ENCODE data around the gene MAJIN. TPM values are rescaled to one million over a fixed set of nuclear protein-coding genes. Genes with fewer than 3 reads are reported as not detected.
A peak's percentile ranks its signal among the peaks of the same experiment; 100 is the strongest.

The MAJIN gene
- total and polyA plus RNA-seq, 9 of the 15 experiments (the other 6 are each of a cell fraction or from before 2014, with no cell fraction given) = 0.17 to 0.83 (median 0.24) TPM; not detected in 2

- Histone ChIP-seq H3K27me3 (ENCODE audit: control insufficient read depth in 2 of 2, insufficient read depth in 2 of 2, low read length in 2 of 2) (no peaks in the 10 kb centered on the region), H3K4me3 (peak overlapping the region; percentile 14; the same call in 1 of the 2 replicates), H2AFZ (ENCODE audit: low read depth, low read length) (no peak overlapping the region), H3K9me1 (ENCODE audit: control insufficient read depth, insufficient read depth, low read length) (no peaks in the 10 kb centered on the region), H3K27ac (ENCODE audit: extremely low read depth, low read depth, low read length) (peak overlapping the region; percentile 64; the same call in 2 of the 3 replicates), H3K9ac (ENCODE audit: insufficient read depth in 1 of 2, low read depth in 2 of 2, low read length in 2 of 2) (peak overlapping the region in 1 of 2 experiments; percentile 85; a peak in 2 of 4 replicates), H4K20me1 (replicated peaks; ENCODE audit: control insufficient read depth, insufficient read depth, low read length) (no peaks in the 10 kb centered on the region), H3K36me3 (ENCODE audit: control insufficient read depth, insufficient read depth, low read length) (no peaks in the 10 kb centered on the region), H3K4me1 (replicated peaks in 1 of 2; ENCODE audit: control insufficient read depth in 2 of 2, insufficient read depth in 2 of 2, low read length in 2 of 2) (peaks cover 7 to 24% of the 10 kb centered on the region in 2 experiments; a peak in 3 of 5 replicates), H3K79me2 (ENCODE audit: control insufficient read depth, insufficient read depth, low read length) (no peaks in the 10 kb centered on the region), H3K9me3 (replicated peaks; ENCODE audit: control insufficient read depth, insufficient read depth, low read depth, low read length) (no peaks in the 10 kb centered on the region), H3K4me2 (ENCODE audit: insufficient read depth, low read length) (peak overlapping the region; percentile 69; the same call in 1 of the 2 replicates)
- in situ Hi-C loops (cut with MboI) = no loop called here
- ChIA-PET POLR2A (interaction anchor here (0.6 to 1.5 kb wide), 5 partner anchors 8 to 511 kb away, joined by 3 to 4 read pairs (median 3); no protein-coding TSS in a partner anchor), CTCF (ENCODE audit: low intra/inter-chr PET ratio) (no interaction called here)
- WGBS (ENCODE audit: insufficient coverage, low coverage, missing lambda C conversion rate) = 88% methylated on average over 12 of the region's 13 CpGs
- no peak for DNase-seq (ENCODE audit: extremely low read depth in 1 of 4, low spot score in 3 of 4)
- BruUV-seq (replicated peaks) = no TSS peak
- ATAC-seq = no peak; the same call in 1 of the 3 replicates
- intact Hi-C loops (cut with micrococcal nuclease) = no loop called here
- TF ChIP-seq PURB (CRISPR knock-in tag; IDR thresholded peaks at IDR 0.05; ENCODE audit: low read depth) (no peak), RBFOX2 (IDR thresholded peaks at IDR 0.05; ENCODE audit: low read depth, low read length) (peak; percentile 53), SRSF3 (IDR thresholded peaks at IDR 0.05; ENCODE audit: insufficient read depth, low read length) (no peak), TRIM28 (IDR thresholded peaks at IDR 0.05) (no peak), RCOR1 (IDR thresholded peaks at IDR 0.05; ENCODE audit: borderline replicate concordance in 1 of 2, low read depth in 2 of 2, low read length in 2 of 2) (no peak), ZNF124 (CRISPR knock-in tag; IDR thresholded peaks at IDR 0.05) (no peak), MAFK (IDR thresholded peaks at IDR 0.05; ENCODE audit: low read length) (no peak), HNRNPUL1 (IDR thresholded peaks at IDR 0.05; ENCODE audit: low read length) (no peak), RFX7 (CRISPR knock-in tag; IDR thresholded peaks at IDR 0.05) (no peak), KLF16 (IDR thresholded peaks at IDR 0.05) (no peak), BACH1 (tag; IDR thresholded peaks at IDR 0.05) (no peak), YY1 (IDR thresholded peaks at IDR 0.05; ENCODE audit: borderline replicate concordance in 1 of 3, control insufficient read depth in 1 of 3, extremely low read depth in 1 of 3, insufficient read depth in 3 of 3, insufficient read length in 1 of 3, insufficient replicate concordance in 2 of 3, low read depth in 1 of 3, low read length in 2 of 3) (peak in 1 of 3 experiments; percentile 40), NFIX (CRISPR knock-in tag; IDR thresholded peaks at IDR 0.05; ENCODE audit: low read depth) (no peak), GATAD2A (IDR thresholded peaks at IDR 0.05) (no peak), FOXK1 (CRISPR knock-in tag; IDR thresholded peaks at IDR 0.05; ENCODE audit: borderline replicate concordance) (no peak), RBM34 (IDR thresholded peaks at IDR 0.05; ENCODE audit: borderline replicate concordance, insufficient read depth, low read length) (no peak), POLR2H (tag; IDR thresholded peaks at IDR 0.05; ENCODE audit: low read depth) (no peak), POLR2G (IDR thresholded peaks at IDR 0.05; ENCODE audit: low read depth, low read length) (0 out of 2 replicates have a peak, but pooled peaks have one; percentile 38)
- FAIRE-seq = no peak
These were observed 17.5 kb upstream of the MAJIN start for GRCh38 chr11:64989416-64989815.

Data from K562 (cell line).